Activated T-helper 1 cell treated with anti-CD3 and anti-CD28 coated beads, Interleukin-12 subunit alpha, Interleukin-12 subunit beta, Interleukin-2, Interleukin-4 antibody, amounts not matched to agents 30 ng/mL and 10 ng/mL and 1 ng/mL, durations not matched to agents 14 hours and 24 hours and 36 hours (primary cell): ENCODE data around the gene ATE1. TPM values are rescaled to one million over a fixed set of nuclear protein-coding genes. Genes with fewer than 3 reads are reported as not detected.

Experiments
- DNase-seq: peaks from one replicate; pipeline ENCODE4 v3.0.0; 2021; ENCODE audit warnings: low spot score
- H3K27ac Mint-ChIP-seq: one replicate; pipeline ENCODE4 v1.8.0; 2021; ENCODE audit warnings: mild to moderate bottlenecking, mixed read lengths
- H3K27me3 Mint-ChIP-seq: one replicate; pipeline ENCODE4 v1.8.0; 2022; ENCODE audit warnings: mild to moderate bottlenecking, moderate library complexity, mixed read lengths; ENCODE audit not compliant: insufficient read depth
- H3K36me3 Mint-ChIP-seq: one replicate; pipeline ENCODE4 v1.8.0; 2021; ENCODE audit warnings: low read depth, mixed read lengths
- H3K4me1 Mint-ChIP-seq: one replicate; pipeline ENCODE4 v1.8.0; 2021; ENCODE audit warnings: low read depth, mixed read lengths
- H3K4me3 Mint-ChIP-seq: one replicate; pipeline ENCODE4 v1.8.0; 2021; ENCODE audit warnings: mild to moderate bottlenecking, moderate library complexity, mixed read lengths
- H3K9me3 Mint-ChIP-seq: one replicate; pipeline ENCODE4 v1.8.0; 2021; ENCODE audit warnings: mixed read lengths
- intact Hi-C: fragments of 100-400 bp; cut with micrococcal nuclease; formaldehyde crosslinking; loops from one replicate; pipeline ENCODE4 v1.15.1; 2024
- total RNA-seq: library from RNA; stranded (reverse); gene quantifications from 2 replicates; pipeline ENCODE4 v1.2.3, GENCODE V29; 2022

ATE1 gene
- total RNA-seq, 1 donor from 2014 or later, result 37.5 TPM

- H3K27me3 Mint-ChIP-seq, result no peaks in the 10 kb centered on the region
- H3K36me3 Mint-ChIP-seq, result peaks cover 21% of the 10 kb centered on the region
- H3K27ac Mint-ChIP-seq, result no peak overlapping the region
- no peaks in the 10 kb centered on the region for H3K4me1 Mint-ChIP-seq
- H3K9me3 Mint-ChIP-seq, result peaks cover 17% of the 10 kb centered on the region
- no peak for DNase-seq
- intact Hi-C loops, result no loop called here
- H3K4me3 Mint-ChIP-seq, result no peak overlapping the region
These were observed 72.9 kb downstream of the ATE1 start for GRCh38 chr10:121854809-121855445.

GRCh38 chr10:121853950-121854349, 73.9 kb downstream of the ATE1 start:
- intact Hi-C loops, result no loop called here
- H3K4me3 Mint-ChIP-seq, result no peak overlapping the region
- no peak for DNase-seq
- H3K27ac Mint-ChIP-seq, result no peak overlapping the region
- no peaks in the 10 kb centered on the region for H3K27me3 Mint-ChIP-seq
- peaks cover 17% of the 10 kb centered on the region for H3K9me3 Mint-ChIP-seq
- no peaks in the 10 kb centered on the region for H3K4me1 Mint-ChIP-seq
- peaks cover 28% of the 10 kb centered on the region for H3K36me3 Mint-ChIP-seq

- H3K4me3 Mint-ChIP-seq, result no peak overlapping the region
- H3K9me3 Mint-ChIP-seq, result peaks cover 7% of the 10 kb centered on the region
- peaks cover 19% of the 10 kb centered on the region for H3K36me3 Mint-ChIP-seq
- no peaks in the 10 kb centered on the region for H3K4me1 Mint-ChIP-seq
- no peak overlapping the region for H3K27ac Mint-ChIP-seq
- intact Hi-C loops, result no loop called here
- no peaks in the 10 kb centered on the region for H3K27me3 Mint-ChIP-seq
- no peak for DNase-seq
These were observed 76.0 kb downstream of the ATE1 start for GRCh38 chr10:121851786-121852185.

GRCh38 chr10:121848082-121848481, 79.7 kb downstream of the ATE1 start:
- Mint-ChIP-seq H3K27me3 (no peaks in the 10 kb centered on the region), H3K36me3 (peaks cover 38% of the 10 kb centered on the region), H3K9me3 (peaks cover 21% of the 10 kb centered on the region), H3K4me3 (no peak overlapping the region), H3K4me1 (peaks cover 10% of the 10 kb centered on the region), H3K27ac (no peak overlapping the region)
- intact Hi-C loops, result no loop called here
- DNase-seq, result no peak

GRCh38 chr10:121846555-121846954, 81.3 kb downstream of the ATE1 start:
- no peak for DNase-seq
- Mint-ChIP-seq H3K36me3 (peaks cover 38% of the 10 kb centered on the region), H3K4me3 (no peak overlapping the region)

GRCh38 chr10:121845044-121845784, 82.6 kb downstream of the ATE1 start:
- Mint-ChIP-seq H3K36me3 (peaks cover 35% of the 10 kb centered on the region), H3K9me3 (peaks cover 21% of the 10 kb centered on the region), H3K27me3 (no peaks in the 10 kb centered on the region), H3K4me1 (peaks cover 10% of the 10 kb centered on the region), H3K4me3 (no peak overlapping the region), H3K27ac (no peak overlapping the region)
- intact Hi-C loops, result loop anchor here (1.0 kb wide), 1 partner anchor 91 kb away; no protein-coding TSS in a partner anchor
- no peak for DNase-seq

More at GRCh38 chr10:121846555-121846954, 81.3 kb downstream of the ATE1 start:
- Mint-ChIP-seq H3K9me3 (peaks cover 21% of the 10 kb centered on the region), H3K27ac (no peak overlapping the region), H3K4me1 (peaks cover 10% of the 10 kb centered on the region), H3K27me3 (no peaks in the 10 kb centered on the region)
- intact Hi-C loops, result no loop called here

- Mint-ChIP-seq H3K36me3 (peaks cover 29% of the 10 kb centered on the region), H3K27ac (no peak overlapping the region), H3K4me1 (peaks cover 10% of the 10 kb centered on the region), H3K9me3 (peaks cover 21% of the 10 kb centered on the region), H3K27me3 (no peaks in the 10 kb centered on the region), H3K4me3 (no peak overlapping the region)
- DNase-seq, result no peak
- intact Hi-C loops, result no loop called here
These were observed 83.3 kb downstream of the ATE1 start for GRCh38 chr10:121844537-121844936.

- no peak for DNase-seq
- Mint-ChIP-seq H3K27me3 (no peaks in the 10 kb centered on the region), H3K27ac (no peak overlapping the region), H3K9me3 (peaks cover 21% of the 10 kb centered on the region), H3K4me3 (no peak overlapping the region), H3K4me1 (peaks cover 10% of the 10 kb centered on the region), H3K36me3 (peaks cover 25% of the 10 kb centered on the region)
- intact Hi-C loops, result no loop called here
These were observed 84.5 kb downstream of the ATE1 start for GRCh38 chr10:121843379-121843778.

GRCh38 chr10:121841862-121842261, 86.0 kb downstream of the ATE1 start:
- Mint-ChIP-seq H3K27me3 (no peaks in the 10 kb centered on the region), H3K27ac (no peak overlapping the region), H3K4me1 (peaks cover 10% of the 10 kb centered on the region), H3K4me3 (no peak overlapping the region), H3K9me3 (peaks cover 21% of the 10 kb centered on the region), H3K36me3 (peaks cover 30% of the 10 kb centered on the region)
- intact Hi-C loops, result no loop called here
- DNase-seq, result no peak

GRCh38 chr10:121838931-121839330, 88.9 kb downstream of the ATE1 start:
- Mint-ChIP-seq H3K27me3 (no peaks in the 10 kb centered on the region), H3K9me3 (no peaks in the 10 kb centered on the region), H3K4me1 (no peaks in the 10 kb centered on the region), H3K27ac (no peak overlapping the region), H3K4me3 (no peak overlapping the region), H3K36me3 (peaks cover 13% of the 10 kb centered on the region)
- intact Hi-C loops, result no loop called here
- DNase-seq, result no peak

- Mint-ChIP-seq H3K4me1 (no peaks in the 10 kb centered on the region), H3K36me3 (peaks cover 10% of the 10 kb centered on the region), H3K9me3 (no peaks in the 10 kb centered on the region), H3K27me3 (no peaks in the 10 kb centered on the region), H3K4me3 (no peak overlapping the region), H3K27ac (no peak overlapping the region)
- intact Hi-C loops, result no loop called here
- DNase-seq, result no peak
These were observed 89.7 kb downstream of the ATE1 start for GRCh38 chr10:121838149-121838548.

- no peaks in the 10 kb centered on the region for H3K4me1 Mint-ChIP-seq
- H3K27me3 Mint-ChIP-seq, result no peaks in the 10 kb centered on the region
- H3K36me3 Mint-ChIP-seq, result peaks cover 13% of the 10 kb centered on the region
- DNase-seq, result no peak
- H3K4me3 Mint-ChIP-seq, result no peak overlapping the region
- no peak overlapping the region for H3K27ac Mint-ChIP-seq
- H3K9me3 Mint-ChIP-seq, result no peaks in the 10 kb centered on the region
- intact Hi-C loops, result no loop called here
These were observed 91.7 kb downstream of the ATE1 start for GRCh38 chr10:121836171-121836570.

GRCh38 chr10:121835376-121835775, 92.5 kb downstream of the ATE1 start:
- H3K36me3 Mint-ChIP-seq, result peaks cover 13% of the 10 kb centered on the region
- H3K27ac Mint-ChIP-seq, result no peak overlapping the region
- no peaks in the 10 kb centered on the region for H3K4me1 Mint-ChIP-seq
- no peak for DNase-seq
- intact Hi-C loops, result no loop called here
- no peak overlapping the region for H3K4me3 Mint-ChIP-seq
- no peaks in the 10 kb centered on the region for H3K27me3 Mint-ChIP-seq
- H3K9me3 Mint-ChIP-seq, result no peaks in the 10 kb centered on the region
